GM20000 (cell line): ENCODE results near the gene AGXT.

Source experiments
- DNase-seq: peaks from one replicate; pipeline ENCODE4 v3.0.0; 2012; ENCODE audit warnings: low spot score
- CTCF ChIP-seq: IDR thresholded peaks from 2 replicates; pipeline ENCODE4 v1.5.1; 2012; ENCODE audit warnings: mild to moderate bottlenecking, control low read depth; ENCODE audit errors: extremely low read depth, missing control alignments

The AGXT gene

GRCh38 chr2:240861547-240861946, 7.1 kb upstream of the AGXT start:
- no peak for DNase-seq

GRCh38 chr2:240864475-240864874, 4.1 kb upstream of the AGXT start:
- no peak for DNase-seq
- no peak for TF ChIP-seq CTCF

More at GRCh38 chr2:240861547-240861946, 7.1 kb upstream of the AGXT start:
- TF ChIP-seq CTCF = no peak

- DNase-seq = no peak
- no peak for TF ChIP-seq CTCF
Observed at GRCh38 chr2:240865391-240865790, 3.2 kb upstream of the AGXT start.

GRCh38 chr2:240869109-240869955, 708 bp downstream of the AGXT start:
- no peak for TF ChIP-seq CTCF
- DNase-seq = no peak

- no peak for DNase-seq
- no peak for TF ChIP-seq CTCF
Observed at GRCh38 chr2:240869956-240870875, 1.6 kb downstream of the AGXT start.

GRCh38 chr2:240871071-240871958, 2.7 kb downstream of the AGXT start:
- TF ChIP-seq CTCF = no peak
- no peak for DNase-seq
